ENCODE results near the gene SF3B3. TPM values are rescaled to one million over a fixed set of nuclear protein-coding genes. Genes with fewer than 3 reads are reported as not detected.

SF3B3 gene
- total and polyA plus RNA-seq, 10 of the 15 experiments (the other 5 are each of a cell fraction or from before 2014, with no cell fraction given) = 134 to 453 (median 215) TPM

DNA sequence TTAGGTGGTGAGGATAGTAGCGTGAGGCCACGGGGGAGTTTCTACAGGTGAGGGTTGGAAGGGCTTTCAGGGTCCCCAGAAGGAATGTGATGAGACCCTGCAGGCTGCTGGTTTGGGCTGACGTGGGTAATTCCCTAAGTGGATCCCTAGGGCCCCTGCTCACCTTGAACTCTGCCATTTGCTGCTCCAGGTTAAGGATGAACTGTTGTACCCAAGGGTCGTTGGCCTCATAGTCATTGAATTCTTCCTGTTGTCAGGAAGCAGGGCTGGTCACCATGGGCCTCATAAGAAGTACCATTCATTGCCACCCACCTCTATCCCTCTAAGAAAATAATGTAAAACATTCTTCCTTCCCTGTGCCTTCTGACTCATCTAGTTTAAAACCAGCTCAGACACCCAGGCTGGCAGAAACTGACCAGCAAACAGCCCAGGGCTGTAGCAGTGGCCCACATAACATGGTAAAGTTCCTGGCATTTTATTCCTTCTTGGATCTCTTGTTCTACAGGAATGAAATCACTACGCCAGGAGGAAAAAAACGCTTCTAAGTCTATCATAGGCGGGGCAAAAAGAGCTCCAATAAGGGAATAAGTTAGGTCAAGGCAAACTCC is 41.6 kb upstream of the SF3B3 start:
- RAD21 ChIA-PET (ENCODE audit: unreplicated experiment) = no interaction called here
- Histone ChIP-seq H3K36me3 (ENCODE audit: control insufficient read depth in 2 of 2, insufficient read depth in 2 of 2, low read length in 1 of 2) (peaks cover 26 to 28% of the 10 kb centered on the region in 2 experiments), H3K27me3 (replicated peaks in 1 of 2; ENCODE audit: control insufficient read depth in 2 of 2, insufficient read depth in 2 of 2, low read length in 1 of 2) (no peaks in the 10 kb centered on the region), H2AFZ (ENCODE audit: control insufficient read depth, low read depth, low read length) (no peak overlapping the region), H3K9me3 (replicated peaks; ENCODE audit: control insufficient read depth, insufficient read depth, low read length) (no peaks in the 10 kb centered on the region), H4K20me1 (ENCODE audit: control insufficient read depth, insufficient read depth) (no peaks in the 10 kb centered on the region), H3K4me3 (no peak overlapping the region), H3K4me1 (ENCODE audit: control insufficient read depth, insufficient read depth, low read length) (peaks cover 17% of the 10 kb centered on the region), H3K9ac (ENCODE audit: control insufficient read depth, insufficient read depth, low read length) (no peak overlapping the region), H3K27ac (ENCODE audit: control insufficient read depth, insufficient read depth) (no peak overlapping the region), H3K79me2 (ENCODE audit: control insufficient read depth, insufficient read depth, low read length) (no peaks in the 10 kb centered on the region), H3K4me2 (ENCODE audit: control insufficient read depth, insufficient read depth) (no peak overlapping the region)
- POLR2A ChIA-PET = no interaction called here
- TF ChIP-seq DPF2 (IDR thresholded peaks at IDR 0.05) = no peak
- TF ChIP-seq, protein P1, sequence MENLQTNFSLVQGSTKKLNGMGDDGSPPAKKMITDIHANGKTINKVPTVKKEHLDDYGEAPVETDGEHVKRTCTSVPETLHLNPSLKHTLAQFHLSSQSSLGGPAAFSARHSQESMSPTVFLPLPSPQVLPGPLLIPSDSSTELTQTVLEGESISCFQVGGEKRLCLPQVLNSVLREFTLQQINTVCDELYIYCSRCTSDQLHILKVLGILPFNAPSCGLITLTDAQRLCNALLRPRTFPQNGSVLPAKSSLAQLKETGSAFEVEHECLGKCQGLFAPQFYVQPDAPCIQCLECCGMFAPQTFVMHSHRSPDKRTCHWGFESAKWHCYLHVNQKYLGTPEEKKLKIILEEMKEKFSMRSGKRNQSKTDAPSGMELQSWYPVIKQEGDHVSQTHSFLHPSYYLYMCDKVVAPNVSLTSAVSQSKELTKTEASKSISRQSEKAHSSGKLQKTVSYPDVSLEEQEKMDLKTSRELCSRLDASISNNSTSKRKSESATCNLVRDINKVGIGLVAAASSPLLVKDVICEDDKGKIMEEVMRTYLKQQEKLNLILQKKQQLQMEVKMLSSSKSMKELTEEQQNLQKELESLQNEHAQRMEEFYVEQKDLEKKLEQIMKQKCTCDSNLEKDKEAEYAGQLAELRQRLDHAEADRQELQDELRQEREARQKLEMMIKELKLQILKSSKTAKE (IDR thresholded peaks at IDR 0.05; ENCODE audit: low read depth, poor library complexity, severe bottlenecking) = no peak
- no peak for TF ChIP-seq MYB (IDR thresholded peaks at IDR 0.05; ENCODE audit: borderline replicate concordance, low read depth, low read length)
- TF ChIP-seq ZNF24 (IDR thresholded peaks at IDR 0.05) = no peak
- no peak for TF ChIP-seq ZNF274 (IDR thresholded peaks at IDR 0.05; ENCODE audit: insufficient read depth, insufficient read length)
- TF ChIP-seq GATAD2B (conservative IDR thresholded peaks at IDR 0.05; ENCODE audit: low read depth) = no peak
- no peak for TF ChIP-seq SUPT20H (IDR thresholded peaks at IDR 0.05; ENCODE audit: borderline replicate concordance, control insufficient read depth, low read depth, low read length)
- no peak for TF ChIP-seq IKZF2 (IDR thresholded peaks at IDR 0.05)
- no peak for TF ChIP-seq FOXK2 (IDR thresholded peaks at IDR 0.05)
- TF ChIP-seq SIN3A (IDR thresholded peaks at IDR 0.05; ENCODE audit: low read depth, low read length) = no peak
- TF ChIP-seq CREB1 (IDR thresholded peaks at IDR 0.05; ENCODE audit: low read depth) = no peak
- no peak for TF ChIP-seq ATF7 (IDR thresholded peaks at IDR 0.05; ENCODE audit: low read depth)
- no peak for TF ChIP-seq MYC (IDR thresholded peaks at IDR 0.05; ENCODE audit: insufficient read depth, insufficient read length, insufficient replicate concordance, low read length, severe bottlenecking)
- no peak for TF ChIP-seq BCL11A (IDR thresholded peaks at IDR 0.05; ENCODE audit: low read depth, low read length)
- TF ChIP-seq SP1 (IDR thresholded peaks at IDR 0.05; ENCODE audit: low read depth, low read length) = no peak
- TF ChIP-seq TARDBP (IDR thresholded peaks at IDR 0.05; ENCODE audit: borderline replicate concordance) = no peak
- no peak for TF ChIP-seq SREBF1 (IDR thresholded peaks at IDR 0.05; ENCODE audit: low read length)
- TF ChIP-seq SMAD5 (IDR thresholded peaks at IDR 0.05; ENCODE audit: low read depth) = no peak
- TF ChIP-seq HDGF (IDR thresholded peaks at IDR 0.05) = no peak
- in situ Hi-C loops (cut with MboI) = no loop called here
- DNase-seq (ENCODE audit: low read depth, low spot score) (no peak), FAIRE-seq (no peak), ATAC-seq (no peak)
- CTCF ChIA-PET = interaction anchor here (1.5 kb wide), 1 partner anchor 86 kb away, joined by 4 read pairs; no protein-coding TSS in a partner anchor
- WGBS (ENCODE audit: insufficient coverage, insufficient replicate concordance, low lambda C conversion rate, missing lambda C conversion rate) = 84% methylated on average over 7 of the region's 7 CpGs
- BruUV-seq (replicated peaks) = no TSS peak
- intact Hi-C loops (cut with micrococcal nuclease; ENCODE audit: unreplicated experiment) = no loop called here
- SMC1A ChIA-PET (ENCODE audit: uncharacterized antibody, unreplicated experiment) = interaction anchor here (1.3 kb wide), 1 partner anchor 14 kb away, joined by 6 read pairs; no protein-coding TSS in a partner anchor

Data from GM12878 (cell line).